GM21717 (cell line): ENCODE measurements around the gene DHODH.
"Not testable (repeated sequence)": the region's sequence is repeated elsewhere in the genome, so short reads cannot be mapped to it uniquely, and the experiment has no call there.

Experiments
- ATAC-seq: cut with Tn5 transposase; IDR thresholded peaks from one replicate; pipeline ENCODE4 v1.9.1; 2021; ENCODE audit warnings: mild to moderate bottlenecking, moderate library complexity; ENCODE audit not compliant: unreplicated experiment

DHODH gene

GRCh38 chr16:72050769-72051464, 42.4 kb downstream of the DHODH start:
- no peak for ATAC-seq

DNA sequence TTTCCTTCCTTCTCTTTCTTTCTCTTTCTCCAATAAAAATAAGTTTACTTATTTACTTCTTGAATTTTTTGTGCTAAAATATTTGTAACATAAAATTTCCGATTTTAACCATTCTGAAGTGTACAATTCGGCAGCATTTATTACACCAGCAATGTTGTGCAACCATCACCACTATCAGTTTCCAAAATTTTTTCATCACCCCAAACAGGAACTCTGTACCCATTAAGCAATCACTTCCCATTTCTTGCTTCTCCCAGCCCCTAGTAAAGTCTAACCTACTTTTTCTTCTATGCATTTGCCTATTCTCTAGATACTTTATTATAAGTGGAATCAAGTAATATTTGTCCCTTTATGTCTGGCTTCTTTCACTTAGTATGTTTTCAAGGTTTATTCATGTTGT, 43.3 kb downstream of the DHODH start:
- ATAC-seq = no peak

GRCh38 chr16:72054254-72054847, 45.8 kb downstream of the DHODH start, which contains the start of gene HP:
HP (plus strand) TSS chr16:72054505; CDS start chr16:72054653, 148 bp downstream.
- not testable (repeated sequence) for ATAC-seq

DNA sequence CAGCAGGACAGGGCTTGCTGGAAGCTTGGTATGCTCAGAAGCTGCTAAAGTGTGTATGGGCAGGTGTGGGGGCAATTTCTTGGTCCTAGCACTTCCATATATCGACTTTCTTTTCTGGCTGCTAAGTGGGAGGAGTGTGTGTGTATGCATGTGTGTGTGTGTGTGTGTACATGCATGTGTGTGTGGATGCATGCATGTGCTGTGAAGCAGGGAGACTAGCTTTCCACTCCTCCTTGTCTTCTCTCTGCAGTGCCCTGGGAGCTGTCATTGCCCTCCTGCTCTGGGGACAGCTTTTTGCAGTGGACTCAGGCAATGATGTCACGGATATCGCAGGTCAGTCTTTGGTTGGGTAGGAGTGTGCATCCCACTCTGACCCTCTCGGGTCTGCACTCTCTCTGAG, 47.4 kb downstream of the DHODH start:
- no peak for ATAC-seq

DNA sequence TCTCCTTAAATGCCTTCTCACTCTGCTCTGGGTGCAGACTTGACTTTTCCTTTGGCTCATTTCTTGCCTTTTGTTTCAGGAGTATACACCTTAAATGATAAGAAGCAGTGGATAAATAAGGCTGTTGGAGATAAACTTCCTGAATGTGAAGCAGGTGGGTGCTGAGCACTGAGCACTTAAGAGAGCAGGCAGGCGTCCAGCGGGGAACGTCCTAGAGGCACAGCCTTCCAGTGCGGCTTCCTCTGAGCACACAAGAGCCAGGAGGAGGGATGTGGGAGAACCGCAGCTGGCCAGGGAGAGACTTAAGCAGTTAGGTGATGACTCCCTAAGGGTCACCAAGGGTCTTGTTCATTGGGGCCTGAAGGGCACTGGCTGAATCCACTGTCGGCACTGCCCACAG, 48.8 kb downstream of the DHODH start:
- ATAC-seq = not testable (repeated sequence)

- ATAC-seq = not testable (repeated sequence)
Observed at GRCh38 chr16:72059060-72059459, 50.5 kb downstream of the DHODH start.

DNA sequence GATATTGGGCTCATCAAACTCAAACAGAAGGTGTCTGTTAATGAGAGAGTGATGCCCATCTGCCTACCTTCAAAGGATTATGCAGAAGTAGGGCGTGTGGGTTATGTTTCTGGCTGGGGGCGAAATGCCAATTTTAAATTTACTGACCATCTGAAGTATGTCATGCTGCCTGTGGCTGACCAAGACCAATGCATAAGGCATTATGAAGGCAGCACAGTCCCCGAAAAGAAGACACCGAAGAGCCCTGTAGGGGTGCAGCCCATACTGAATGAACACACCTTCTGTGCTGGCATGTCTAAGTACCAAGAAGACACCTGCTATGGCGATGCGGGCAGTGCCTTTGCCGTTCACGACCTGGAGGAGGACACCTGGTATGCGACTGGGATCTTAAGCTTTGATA, 51.9 kb downstream of the DHODH start:
- ATAC-seq = no peak

DNA sequence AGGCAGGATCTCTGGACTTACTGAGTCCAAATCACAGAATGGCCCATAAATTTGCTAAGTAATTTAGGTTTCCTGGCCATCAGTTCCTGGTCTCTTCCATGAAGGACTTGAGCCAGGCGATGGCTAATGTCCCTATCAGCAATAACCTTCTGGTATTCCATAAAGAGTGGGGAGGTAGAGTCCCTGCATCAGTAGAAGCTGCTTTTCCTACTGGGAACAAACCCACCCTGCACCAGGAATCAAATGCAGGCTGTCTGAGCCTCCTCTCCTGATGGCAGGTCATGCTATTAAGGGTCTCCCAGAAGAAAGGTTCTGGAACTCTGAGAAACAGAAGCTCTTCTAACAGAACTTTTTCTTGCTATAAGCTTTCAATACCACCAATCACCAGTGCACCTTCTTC, 53.0 kb downstream of the DHODH start:
- ATAC-seq = no peak

DNA sequence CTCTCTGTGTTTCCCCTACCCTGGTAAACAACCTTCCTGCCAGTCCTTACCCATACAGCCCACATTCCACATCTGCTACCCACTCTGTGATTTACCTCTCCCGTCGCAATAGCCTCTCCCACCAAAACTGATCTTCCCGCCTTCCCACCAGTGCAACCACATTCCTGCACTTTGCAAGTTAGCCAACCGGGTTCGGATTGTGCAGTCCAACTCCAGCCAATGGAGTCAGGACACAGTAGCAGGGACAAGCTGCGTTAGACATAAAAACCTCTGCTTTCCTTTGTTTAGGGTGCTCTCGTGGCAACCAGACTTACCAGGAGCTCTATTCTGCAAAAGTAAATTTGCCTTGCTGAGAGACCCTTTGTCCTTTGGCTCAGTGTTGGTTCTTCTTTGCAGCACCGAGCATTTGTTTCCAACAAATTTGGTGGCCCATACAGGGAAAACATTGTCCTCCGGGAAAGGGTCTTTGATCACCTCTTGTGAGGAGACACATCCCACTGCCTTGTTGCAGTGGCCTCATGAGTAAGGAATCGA, 55.9 kb downstream of the DHODH start:
- no peak for ATAC-seq

DNA sequence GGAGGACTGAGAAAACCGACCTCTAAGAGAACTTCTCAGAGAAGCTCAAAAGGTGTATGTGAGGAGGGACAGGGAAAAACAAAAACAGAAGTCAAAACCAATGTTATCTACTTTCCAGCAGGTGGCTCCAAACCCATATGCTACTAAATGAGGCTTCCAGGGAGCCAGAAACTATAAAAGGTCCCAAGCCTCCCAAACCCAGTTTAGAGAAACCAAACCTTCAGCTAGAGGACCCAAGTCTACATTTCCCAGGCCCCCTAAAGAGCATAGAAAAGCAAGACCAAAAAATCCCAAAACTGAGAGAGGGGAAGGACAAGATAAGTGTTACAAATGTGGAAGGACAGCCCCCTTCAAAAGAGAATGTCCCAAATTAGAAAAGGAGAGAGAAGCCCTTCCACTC, 58.2 kb downstream of the DHODH start:
- no peak for ATAC-seq

- no peak for ATAC-seq
Observed at GRCh38 chr16:72068930-72069329, 60.4 kb downstream of the DHODH start.

- ATAC-seq = no peak
Observed at GRCh38 chr16:72072514-72073342, 64.2 kb downstream of the DHODH start.

DNA sequence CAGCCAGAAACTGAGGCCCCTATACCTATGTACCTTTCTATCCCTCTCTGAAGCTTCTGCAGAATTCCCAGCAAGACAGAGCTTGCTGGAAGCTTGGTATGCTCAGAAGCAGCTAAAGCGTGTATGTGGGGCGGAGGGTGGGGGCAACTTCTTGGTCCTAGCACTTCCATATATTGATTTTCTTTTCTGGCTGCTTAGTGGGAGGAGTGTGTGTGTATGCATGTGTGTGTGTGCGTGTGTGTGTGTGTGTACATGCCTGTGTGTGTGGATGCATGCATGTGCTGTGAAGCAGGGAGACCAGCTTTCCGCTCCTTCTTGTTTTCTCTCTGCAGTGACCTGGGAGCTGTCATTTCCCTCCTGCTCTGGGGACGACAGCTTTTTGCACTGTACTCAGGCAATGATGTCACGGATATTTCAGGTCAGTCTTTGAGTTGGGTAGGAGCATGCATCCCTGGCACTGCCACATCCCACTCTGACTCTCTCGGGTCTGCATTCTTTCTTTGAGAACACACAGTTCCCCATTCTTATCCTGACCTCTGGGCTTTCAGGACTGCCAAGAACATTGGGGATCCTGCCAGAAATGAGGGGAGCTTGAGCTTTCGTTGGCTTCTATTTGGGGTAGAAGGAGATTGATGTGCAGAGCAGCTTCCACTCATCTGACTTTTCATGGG, 65.2 kb downstream of the DHODH start:
- ATAC-seq = no peak

- ATAC-seq = not testable (repeated sequence)
Observed at GRCh38 chr16:72075067-72075466, 66.5 kb downstream of the DHODH start.
